Anterior cingulate cortex (tissue), 58 donors: ENCODE data around the gene RASAL2.
"Not testable (repeated sequence)": the region's sequence is repeated elsewhere in the genome, so short reads cannot be mapped to it uniquely, and the experiment has no call there.

Experiments used
- DNase-seq, 58 donors: peaks; one replicate each; lab custom pipeline; 2025; lab: John Stamatoyannopoulos, UW

The RASAL2 gene

DNA sequence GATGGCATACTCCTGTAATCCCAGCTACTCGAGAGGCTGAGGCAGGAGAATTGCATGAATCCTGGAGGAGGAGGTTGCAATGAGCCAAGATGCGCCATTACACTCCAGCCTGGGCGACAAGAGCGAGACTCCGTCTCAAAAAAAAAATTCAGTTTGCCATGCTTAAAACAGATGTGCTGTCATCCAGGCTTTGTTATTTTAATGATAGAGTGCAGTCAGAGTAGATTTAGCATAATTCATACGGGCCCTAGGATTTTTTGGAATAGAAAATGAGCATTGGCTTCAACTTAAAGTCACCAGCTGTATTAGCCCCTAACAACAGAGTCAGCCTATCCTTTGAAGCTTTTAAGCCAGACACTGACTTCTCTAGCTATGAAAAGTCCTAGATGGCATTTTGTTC is 124.6 kb downstream of the RASAL2 start:
- DNase-seq, result no peak

DNA sequence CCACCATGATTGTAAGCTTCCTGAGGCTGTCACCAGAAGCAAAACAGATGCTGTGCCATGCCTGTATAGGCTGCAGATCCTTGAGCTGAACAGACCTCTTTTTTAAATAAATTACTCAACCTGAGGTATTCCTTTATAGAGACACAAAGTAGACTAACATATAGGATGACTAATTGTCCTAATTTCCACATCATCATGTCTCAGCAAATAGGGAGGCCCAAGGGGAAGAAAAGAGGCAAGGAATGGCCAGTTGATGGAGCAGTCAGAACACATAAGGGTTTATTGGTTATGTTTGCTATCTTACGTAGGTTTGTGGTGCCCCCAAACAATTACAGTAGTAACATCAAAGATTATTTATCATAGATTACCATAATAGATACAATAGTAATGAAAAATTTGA is 126.2 kb downstream of the RASAL2 start:
- DNase-seq, result no peak

DNA sequence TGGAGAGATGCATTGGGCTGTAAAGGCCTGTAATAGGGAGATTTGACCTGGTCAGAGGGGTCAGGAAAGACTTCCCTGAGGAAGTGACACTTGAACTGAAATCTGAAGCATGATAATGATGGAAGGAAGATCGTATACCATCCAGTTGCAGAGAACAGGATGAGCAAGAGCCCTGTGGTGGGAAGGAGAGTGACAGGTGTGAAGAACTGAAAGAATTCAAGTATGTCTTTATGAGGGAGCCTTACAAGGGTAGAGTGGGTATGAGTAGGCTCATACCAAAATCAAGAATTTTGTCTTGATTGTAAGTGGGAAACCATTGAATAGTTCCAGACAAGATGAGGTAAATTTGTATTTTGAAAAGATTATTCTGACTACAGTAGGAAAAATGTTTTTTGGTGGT is 129.4 kb downstream of the RASAL2 start:
- no peak for DNase-seq

DNA sequence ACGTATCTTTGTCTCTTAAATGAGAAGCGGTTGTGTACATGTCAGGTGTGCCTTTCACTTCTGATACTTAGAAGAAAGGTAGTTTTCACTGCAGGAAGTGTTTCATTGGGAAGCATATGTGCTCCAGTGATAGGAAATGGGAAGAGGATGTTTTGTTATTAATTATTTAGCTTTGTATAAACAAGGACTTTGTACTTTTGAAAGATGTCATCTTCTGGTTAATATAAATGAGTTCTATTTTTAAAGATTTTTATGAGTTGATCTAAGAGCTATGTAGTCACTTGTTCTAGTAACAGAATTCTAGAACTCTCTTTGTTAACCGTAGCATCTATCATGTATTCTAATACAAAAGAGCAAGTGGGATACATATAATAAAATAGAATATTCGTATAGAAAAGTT is 130.5 kb downstream of the RASAL2 start:
- no peak for DNase-seq

DNA sequence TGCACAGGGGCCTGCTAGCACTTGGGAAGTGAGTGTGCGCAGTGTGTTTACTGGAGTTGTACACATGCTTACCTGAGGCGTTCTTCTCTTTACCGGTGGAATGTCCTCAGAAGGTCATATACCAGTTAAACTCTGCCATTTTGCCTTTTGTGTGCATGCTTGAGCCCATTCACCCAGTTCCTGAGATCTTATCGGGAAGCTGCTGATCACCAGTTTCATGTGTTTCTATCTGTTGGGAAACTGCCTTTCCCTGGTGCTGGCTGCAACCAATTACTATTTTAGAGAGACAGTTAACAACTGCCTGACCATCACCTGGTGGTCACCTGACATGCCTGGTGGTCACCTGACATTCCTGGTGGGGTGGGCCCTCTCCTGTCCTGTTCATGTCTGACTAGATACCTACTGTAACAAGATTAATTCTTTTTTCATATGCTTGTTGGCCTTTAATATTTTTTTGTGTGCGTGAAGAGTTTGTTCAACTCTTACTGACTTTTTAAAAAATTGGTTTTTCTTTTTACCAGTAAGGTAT is 137.0 kb downstream of the RASAL2 start:
- no peak for DNase-seq

DNA sequence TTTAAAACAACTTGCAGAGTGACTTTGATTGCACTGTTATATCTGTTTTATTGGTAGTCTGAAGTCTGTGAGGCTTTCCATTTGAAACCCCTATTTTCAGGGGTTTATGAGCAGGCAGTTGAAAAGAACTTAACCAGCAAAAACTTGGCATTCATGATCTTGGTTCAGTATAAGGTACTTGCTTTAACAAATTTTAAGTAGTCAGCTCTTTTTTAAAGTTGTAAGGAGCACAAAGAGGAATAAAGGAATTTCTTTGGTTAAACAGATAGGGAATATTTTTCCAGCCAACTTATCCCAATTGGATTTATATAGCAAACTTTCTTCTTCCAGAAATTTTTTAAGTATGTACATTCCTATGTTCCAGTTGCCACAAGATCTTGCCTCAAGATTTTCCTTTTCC is 138.2 kb downstream of the RASAL2 start:
- DNase-seq, result no peak

DNA sequence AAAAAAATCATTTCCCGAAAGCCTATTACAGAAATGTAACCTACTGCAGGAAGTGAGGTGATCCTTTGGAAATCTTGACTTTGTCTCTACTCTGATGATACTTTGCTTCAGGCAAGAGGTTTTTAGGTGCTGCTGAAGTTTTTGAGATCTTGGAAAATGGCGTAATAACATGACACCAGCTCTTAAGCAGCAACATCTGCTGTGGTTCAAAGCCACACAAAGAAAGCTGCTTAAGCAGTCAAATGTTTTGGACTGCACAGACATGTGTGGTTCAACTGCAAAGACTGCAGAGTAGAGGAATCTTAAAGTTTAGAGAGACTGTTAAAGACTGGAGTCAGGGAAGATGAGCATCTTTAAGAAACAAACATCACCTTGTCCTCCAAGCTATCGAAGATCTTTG is 139.0 kb downstream of the RASAL2 start:
- no peak for DNase-seq

DNA sequence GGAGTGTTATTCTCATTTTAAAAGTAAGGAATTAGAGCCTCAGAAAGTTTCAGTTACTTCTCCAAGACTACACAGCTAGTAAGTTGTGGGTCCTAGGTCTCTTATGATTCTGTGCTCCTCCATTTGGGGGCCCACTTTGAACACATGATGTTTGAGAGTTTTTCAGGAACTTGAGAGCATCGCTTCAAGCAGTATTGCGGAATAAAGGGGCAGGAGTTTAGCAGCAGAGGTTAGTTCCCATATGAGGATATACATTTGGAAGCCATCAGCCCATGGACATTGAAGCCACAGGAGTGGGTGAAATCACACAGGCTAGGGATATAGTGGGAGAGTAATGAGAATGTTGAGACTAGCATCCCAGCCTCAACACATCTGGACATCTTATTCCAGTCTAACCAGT is 143.2 kb downstream of the RASAL2 start:
- DNase-seq, result no peak

DNA sequence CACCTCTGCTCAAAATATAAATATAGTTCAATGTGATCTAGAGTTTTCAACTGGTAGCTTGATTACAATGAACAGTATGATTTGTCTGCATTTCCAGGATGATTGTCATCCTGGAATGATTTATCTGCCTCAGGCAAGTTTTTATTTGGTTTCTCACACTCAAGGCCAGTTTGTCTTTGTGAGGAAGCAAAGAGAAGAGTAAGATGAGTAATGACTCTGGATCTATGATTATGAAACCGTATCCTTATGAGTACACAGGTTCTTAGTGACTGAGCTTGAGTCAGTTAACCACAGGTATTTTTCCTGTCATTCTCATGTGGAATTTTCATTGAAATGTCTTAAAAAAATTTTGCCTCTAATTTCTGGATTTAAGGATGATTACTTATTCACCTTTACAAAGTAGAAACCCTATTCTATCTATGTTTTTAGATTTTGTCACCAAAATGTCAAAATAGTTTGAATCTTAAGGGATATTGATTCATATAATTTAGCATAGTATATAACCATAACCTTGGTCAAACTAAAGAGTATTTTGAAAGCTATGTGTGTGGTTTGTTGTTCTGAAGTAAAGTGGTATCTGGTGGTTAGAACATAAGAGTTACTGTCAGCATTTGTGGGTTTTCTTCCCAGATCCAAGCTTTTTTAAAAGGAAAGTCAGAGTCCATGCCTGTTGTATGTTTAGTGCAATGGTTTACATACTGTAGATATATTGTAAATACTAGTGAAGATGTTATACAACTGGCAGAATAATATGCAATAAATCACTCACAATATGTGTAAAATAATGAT is 145.0 kb downstream of the RASAL2 start:
- no peak for DNase-seq

DNA sequence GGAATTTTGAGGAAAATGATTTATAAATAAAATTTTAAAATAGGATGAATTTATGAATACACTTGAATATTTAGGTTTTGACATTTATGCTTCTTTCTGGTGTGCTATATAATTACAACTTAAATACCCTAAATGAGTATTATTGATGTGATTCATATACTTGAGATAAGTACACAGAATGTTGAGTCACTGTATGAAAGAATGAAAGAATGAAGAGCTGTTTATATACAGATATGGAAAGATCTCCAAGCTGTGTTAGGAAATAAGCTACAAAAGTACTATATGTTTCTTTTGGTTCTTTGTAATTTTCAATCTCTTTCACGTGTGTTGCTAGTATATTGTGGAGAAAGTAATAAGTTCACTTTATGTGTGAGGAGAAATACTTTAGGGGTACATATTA is 147.2 kb downstream of the RASAL2 start:
- no peak for DNase-seq

DNA sequence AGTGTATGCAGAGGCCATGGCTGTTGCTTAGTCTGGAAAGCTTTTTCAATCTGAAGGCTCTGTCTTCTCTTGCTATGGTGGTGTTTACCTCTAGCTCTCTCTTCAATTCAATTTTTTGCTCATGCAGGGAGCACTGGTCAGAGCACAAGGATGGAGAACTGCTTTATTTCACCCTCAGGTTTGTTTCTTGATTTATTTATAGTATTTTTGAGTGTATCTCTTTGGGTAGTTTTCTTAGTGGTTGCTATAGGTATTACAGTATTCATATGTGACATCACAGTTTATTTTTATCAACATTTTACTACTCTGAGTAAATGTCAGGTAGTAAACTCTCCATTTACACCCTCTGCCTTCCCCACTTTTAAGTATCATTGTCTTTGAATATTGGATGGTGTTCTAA is 147.9 kb downstream of the RASAL2 start:
- DNase-seq, result no peak

DNA sequence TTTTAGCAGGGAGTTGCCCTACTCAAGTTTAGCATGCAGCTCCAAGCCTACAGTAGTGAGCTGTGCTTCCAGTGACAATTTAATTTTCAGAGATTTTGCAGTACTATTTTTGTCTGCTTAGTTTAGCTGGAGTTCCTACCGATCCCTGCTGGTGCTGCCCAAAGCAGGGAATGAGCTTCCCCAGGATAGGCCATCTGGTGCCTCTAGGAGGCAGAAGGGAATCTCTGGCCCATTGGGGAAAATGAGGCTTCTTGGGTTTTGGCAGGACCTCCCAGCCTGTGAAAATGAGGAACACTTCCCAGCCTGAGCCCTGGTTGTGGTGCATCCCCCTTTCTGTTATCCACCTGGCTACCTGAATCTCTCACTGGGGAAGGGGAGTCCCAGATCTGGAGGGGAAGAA is 149.2 kb downstream of the RASAL2 start:
- peak in 1 of 58 donors; percentile 18 for DNase-seq

DNA sequence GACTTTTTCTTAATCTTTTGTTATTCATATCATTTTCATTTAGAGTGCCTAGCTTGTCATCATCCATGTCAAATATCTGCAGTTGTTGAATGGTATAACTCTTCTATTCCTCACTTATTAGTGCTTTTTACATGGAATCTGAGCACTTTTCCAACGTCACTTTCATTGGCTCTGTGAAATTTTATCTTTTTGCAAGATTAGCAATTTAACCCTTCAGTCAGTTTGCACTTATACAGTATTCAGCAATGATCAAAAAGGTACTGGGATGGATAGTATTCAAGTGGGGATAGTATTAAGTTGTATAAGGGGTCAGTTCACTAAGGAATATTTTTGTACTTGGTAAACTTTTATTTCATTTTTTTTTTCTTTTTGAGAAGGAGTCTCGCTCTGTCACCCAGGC is 150.0 kb downstream of the RASAL2 start:
- no peak for DNase-seq

DNA sequence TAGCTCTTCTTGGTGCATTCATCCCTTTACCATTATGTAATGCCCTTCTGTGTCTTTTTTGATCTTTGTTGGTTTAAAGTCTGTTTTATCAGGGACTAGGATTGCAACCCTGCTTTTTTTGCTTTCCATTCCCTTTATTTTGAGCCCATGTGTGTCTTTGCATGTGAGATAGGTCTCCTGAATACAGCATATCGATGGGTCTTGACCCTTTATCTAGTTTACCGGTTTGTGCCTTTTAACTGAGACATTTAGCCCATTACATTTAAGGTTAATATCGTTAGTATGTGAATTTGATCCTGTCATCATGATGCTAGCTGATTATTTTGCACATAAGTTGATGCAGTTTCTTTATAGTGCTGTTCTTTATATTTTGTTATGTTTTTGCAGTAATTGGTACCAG is 154.4 kb downstream of the RASAL2 start:
- DNase-seq, result not testable (repeated sequence)

DNA sequence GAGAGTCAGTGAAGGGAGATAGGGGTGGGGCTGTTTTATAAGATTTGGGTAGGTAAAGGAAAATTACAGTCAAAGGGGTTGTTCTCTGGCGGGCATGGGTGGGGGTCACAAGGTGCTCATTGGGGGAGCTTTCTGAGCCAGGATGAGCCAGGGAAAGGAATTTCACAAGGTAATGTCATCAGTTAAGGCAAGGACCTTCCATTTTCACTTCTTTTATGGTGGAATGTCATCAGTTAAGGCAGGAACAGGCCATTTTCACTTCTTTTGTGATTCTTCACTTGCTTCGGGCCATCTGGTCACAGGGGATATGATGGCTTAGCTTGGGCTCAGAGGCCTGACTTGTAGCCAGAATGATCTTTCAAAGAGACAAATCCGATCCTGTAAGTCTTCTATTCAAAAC is 159.7 kb downstream of the RASAL2 start:
- DNase-seq, result not testable (repeated sequence)

DNA sequence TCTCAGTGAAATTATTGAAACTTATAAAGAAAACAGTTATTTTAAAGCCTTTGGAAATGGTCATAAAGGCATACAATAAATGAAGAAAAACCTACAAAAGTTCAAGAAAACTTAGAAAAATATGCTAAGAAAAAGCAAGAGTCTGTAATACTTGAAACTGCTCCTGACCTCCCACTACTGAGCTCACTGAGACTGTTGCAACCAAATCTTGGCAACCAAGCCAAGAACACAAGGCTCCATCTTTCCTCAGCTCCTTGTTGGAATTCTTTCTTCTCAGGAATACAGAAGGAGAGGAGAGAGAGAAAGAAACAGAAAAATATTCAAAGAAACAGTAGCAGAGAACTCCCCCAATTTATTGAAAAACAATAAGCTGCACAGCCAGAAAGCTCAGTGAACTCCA is 160.5 kb downstream of the RASAL2 start:
- no peak for DNase-seq

DNA sequence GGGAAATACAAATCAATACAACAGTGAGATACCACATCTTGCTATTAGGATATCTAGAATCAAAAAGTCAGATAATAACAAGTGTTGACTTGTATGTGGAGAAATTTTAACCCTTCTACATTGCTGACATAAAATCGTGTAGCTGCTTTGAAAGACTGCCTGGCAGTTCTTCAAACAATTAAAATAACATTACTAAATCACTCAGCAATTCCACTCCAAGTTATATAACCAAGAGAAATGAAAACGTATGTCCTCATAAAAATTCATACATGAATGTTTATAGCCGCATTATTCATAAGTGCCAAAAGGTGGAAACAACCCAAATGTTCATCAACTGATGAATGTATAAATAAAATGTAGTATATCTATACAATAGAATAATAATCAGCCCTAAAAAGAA is 164.6 kb downstream of the RASAL2 start:
- no peak for DNase-seq

DNA sequence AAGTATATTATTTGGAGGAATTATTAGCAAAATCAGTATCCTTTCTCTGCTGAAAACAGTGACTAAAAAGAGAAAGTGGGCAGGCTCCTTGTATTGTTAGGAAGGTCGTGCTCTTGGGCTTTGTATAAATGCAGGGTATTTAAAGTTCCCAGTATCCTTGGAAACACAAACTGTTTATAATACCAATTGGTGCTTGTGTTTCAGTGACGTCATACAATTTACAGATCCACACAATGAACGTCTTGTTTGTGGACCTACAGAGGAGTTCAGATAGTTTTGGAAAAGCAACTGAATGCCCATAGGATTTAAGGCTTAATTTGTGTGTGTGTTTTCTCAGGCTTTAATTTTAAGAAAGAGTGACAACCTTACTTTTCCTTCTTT is 168.2 kb downstream of the RASAL2 start:
- peak in 1 of 58 donors; percentile 33 for DNase-seq

DNA sequence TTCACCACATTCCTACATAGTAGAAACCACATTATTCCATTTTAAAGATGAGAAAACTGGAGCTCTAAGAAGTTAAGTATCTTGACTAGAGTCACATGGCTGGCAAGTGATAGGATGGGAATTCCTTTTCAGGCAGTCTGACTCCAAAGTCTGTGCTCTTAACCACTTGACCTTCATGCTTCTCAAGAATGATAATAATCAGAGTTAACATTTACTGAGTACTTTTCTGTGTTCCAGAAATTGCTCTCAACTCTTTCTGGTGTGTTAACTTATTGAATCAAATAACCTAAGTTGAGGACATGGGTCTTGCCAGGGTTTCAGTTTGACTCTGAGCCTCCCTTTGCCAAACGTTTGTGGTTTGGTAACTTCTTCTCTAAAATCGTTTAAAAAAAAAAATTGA is 169.4 kb downstream of the RASAL2 start:
- peak in 1 of 58 donors; percentile 4 for DNase-seq

DNA sequence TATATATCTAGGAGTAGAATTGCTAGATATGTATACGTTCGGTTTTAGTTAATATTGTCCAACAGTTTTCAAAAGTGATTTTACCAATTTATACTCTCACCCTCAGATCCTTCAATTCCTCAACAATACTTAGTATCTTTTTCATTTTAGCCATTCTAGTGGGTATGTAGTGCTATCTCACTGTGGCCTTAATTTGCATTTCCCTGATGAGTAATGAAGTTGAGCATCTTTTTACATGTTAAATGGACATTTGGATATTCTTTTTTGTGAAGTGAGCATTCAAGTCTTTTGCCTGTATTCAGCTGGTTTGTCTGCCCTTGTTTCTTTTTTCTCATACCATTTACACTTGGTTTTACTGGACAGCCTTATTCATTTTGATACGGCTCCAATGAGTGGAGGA is 172.2 kb downstream of the RASAL2 start:
- no peak for DNase-seq

DNA sequence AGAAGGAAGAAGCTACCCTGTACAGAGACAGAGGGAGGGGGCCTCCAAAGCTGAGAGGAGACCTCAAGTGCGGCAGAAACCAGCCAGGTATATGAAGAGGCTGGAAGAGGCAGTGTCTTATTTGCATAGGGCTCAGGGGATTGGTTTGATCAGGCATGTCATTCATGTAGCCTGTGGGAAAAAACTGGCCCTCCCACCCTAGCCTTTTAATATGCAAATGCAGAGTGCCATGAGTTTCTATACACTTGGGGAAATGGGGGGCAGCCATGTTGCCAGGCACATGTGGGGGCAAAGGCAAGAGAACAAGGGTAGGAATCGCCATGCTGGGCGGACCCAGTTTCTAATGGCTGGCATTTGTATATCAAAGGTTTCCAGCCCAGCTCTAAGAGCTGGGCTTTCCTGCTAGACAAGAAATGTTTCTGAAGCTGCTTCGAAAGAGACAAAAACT is 172.7 kb downstream of the RASAL2 start:
- DNase-seq, result no peak

DNA sequence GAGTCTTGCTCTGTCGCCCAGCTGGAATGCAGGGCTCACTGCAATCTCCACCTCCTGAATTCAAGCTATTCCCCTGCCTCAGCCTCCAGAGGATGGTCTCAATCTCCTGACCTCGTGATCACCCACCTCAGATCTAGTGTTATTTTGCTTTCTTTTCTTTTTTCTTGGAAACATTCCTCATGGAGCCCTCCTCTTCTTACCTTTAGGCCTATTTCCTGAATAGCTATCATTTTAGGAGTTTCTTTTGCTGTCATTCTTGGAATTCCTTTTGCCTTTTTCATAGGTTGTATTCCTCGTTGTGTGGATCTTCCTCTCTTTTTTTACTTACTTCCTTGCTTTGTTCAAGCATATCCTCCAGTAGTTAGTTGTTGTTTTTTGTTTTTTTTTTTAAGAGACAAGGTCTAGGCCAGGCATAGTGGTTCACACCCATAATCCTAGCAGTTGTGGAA is 173.8 kb downstream of the RASAL2 start:
- no peak for DNase-seq

DNA sequence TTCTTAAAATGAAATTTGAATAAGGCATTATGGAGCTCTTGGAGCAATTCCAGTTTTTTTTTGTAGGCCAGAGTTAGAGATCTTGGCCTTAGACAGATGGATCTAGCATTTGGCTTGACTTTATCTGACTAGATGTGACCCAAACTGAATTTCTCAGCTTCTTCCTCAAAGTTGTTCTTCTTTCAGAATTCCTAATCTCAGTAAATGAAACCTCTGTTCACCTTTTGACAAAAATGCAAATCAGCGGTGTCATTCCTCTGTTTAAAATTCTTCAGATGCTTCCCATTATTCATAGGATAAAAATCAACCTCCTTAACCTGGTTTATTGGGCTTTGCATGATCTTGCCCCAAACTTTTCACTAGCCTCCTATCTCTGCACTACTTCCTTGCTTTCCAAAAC is 177.6 kb downstream of the RASAL2 start:
- no peak for DNase-seq
